B cell (primary cell): Measurements from ENCODE around the gene APOB. TPM values are rescaled to one million over a fixed set of nuclear protein-coding genes. Genes with fewer than 3 reads are reported as not detected.

Experiments used
- ATAC-seq: fragments of 200-7000 bp; cut with Tn5 transposase; one replicate; pipeline ENCODE4 v1.10.0; 2021; ENCODE audit warnings: low read depth, mild to moderate bottlenecking, moderate number of reproducible peaks, moderate library complexity
- CTCF ChIA-PET: fragments of 350-600 bp; sonication (Branson Sonifier 250); formaldehyde crosslinking; loops from one replicate; lab custom pipeline; 2021; ENCODE audit warnings: antibody characterized with exemption, inconsistent platforms; lab: Charles Lee
- POLR2A ChIA-PET: fragments of 350-600 bp; sonication (Branson Sonifier 250); formaldehyde crosslinking; loops from one replicate; lab custom pipeline; 2021; ENCODE audit warnings: antibody characterized with exemption; lab: Charles Lee
- DNase-seq: peaks from one replicate; pipeline ENCODE4 v3.0.0; 2013
- H2AFZ ChIP-seq: 2 replicates; pipeline ENCODE4 v1.6.1; 2012; ENCODE audit warnings: mild to moderate bottlenecking, low read depth, low read length; ENCODE audit not compliant: insufficient read depth, poor library complexity, severe bottlenecking
- H3K27ac ChIP-seq, 2 donors: 1 replicate in 1 of 2; 2 replicates in 1 of 2; pipeline ENCODE4 v1.5.1; 2012 to 2013; ENCODE audit warnings: low read length in 2 of 2, mild to moderate bottlenecking in 2 of 2, moderate library complexity in 1 of 2
- H3K27me3 ChIP-seq, 4 experiments: fragments of 200-600 bp in 1 of 4; sonication (generic) in 1 of 4; replicated peaks in 1 of 4; 1 replicate in 2 of 4; 2 replicates in 2 of 4; pipeline versions ENCODE4 v1.6.1 to v1.7.0; 2013 to 2016; ENCODE audit warnings: low read length in 3 of 4, mild to moderate bottlenecking in 2 of 4, mixed read lengths in 1 of 4, moderate library complexity in 1 of 4; ENCODE audit not compliant: insufficient read depth in 4 of 4, control insufficient read depth in 3 of 4; ENCODE audit errors: control extremely low read depth in 1 of 4
- H3K36me3 ChIP-seq, 2 experiments: replicated peaks in 1 of 2; 1 replicate in 1 of 2; 2 replicates in 1 of 2; pipeline versions ENCODE4 v1.6.1 to v1.7.1; 2013; ENCODE audit warnings: low read length in 1 of 2; ENCODE audit not compliant: insufficient read depth in 2 of 2, control insufficient read depth in 1 of 2; ENCODE audit errors: control extremely low read depth in 1 of 2, extremely low read depth in 1 of 2
- H3K4me1 ChIP-seq, 2 donors: fragments of 200-600 bp in 1 of 2; sonication (generic) in 1 of 2; 1 replicate in 1 of 2; 2 replicates in 1 of 2; pipeline versions ENCODE4 v1.5.1 to v1.6.1; 2013 to 2017; ENCODE audit warnings: low read length in 2 of 2; ENCODE audit not compliant: control insufficient read depth in 2 of 2, insufficient read depth in 2 of 2
- H3K4me2 ChIP-seq: replicated peaks from 2 replicates; pipeline ENCODE3; 2012; ENCODE audit warnings: mild to moderate bottlenecking, low read depth, low read length; ENCODE audit not compliant: poor library complexity, severe bottlenecking
- H3K4me3 ChIP-seq, 5 experiments: fragments of 200-600 bp in 1 of 5; sonication (generic) in 1 of 5; 1 replicate in 3 of 5; 2 replicates in 2 of 5; pipeline versions ENCODE4 v1.5.1 to v1.7.0; 2011 to 2016; ENCODE audit warnings: low read length in 4 of 5, mild to moderate bottlenecking in 4 of 5, low read depth in 2 of 5, control low read depth in 1 of 5, moderate library complexity in 1 of 5; ENCODE audit not compliant: insufficient read depth in 1 of 5; ENCODE audit errors: control extremely low read depth in 1 of 5, extremely low read depth in 1 of 5
- H3K79me2 ChIP-seq: fragments of 200-600 bp; sonication (generic); one replicate; pipeline ENCODE4 v1.6.0; 2016; ENCODE audit warnings: low read length; ENCODE audit not compliant: control insufficient read depth, insufficient read depth
- H3K9ac ChIP-seq: fragments of 200-600 bp; sonication (generic); 2 replicates; pipeline ENCODE4 v1.6.1; 2017; ENCODE audit warnings: mild to moderate bottlenecking, low read length, moderate library complexity
- H3K9me3 ChIP-seq, 3 donors: one replicate each; pipeline versions ENCODE4 v1.6.1 to v1.7.1; 2013; ENCODE audit warnings: low read length in 2 of 3; ENCODE audit not compliant: control insufficient read depth in 2 of 3, insufficient read depth in 1 of 3; ENCODE audit errors: control extremely low read depth in 1 of 3
- H4K20me1 ChIP-seq: 2 replicates; pipeline ENCODE4 v1.6.0; 2012; ENCODE audit warnings: mild to moderate bottlenecking, low read length; ENCODE audit not compliant: insufficient read depth, control insufficient read depth, poor library complexity, severe bottlenecking
- H3K27ac Mint-ChIP-seq: one replicate; pipeline ENCODE4 v1.8.0; 2021; ENCODE audit warnings: mixed read lengths
- H3K27me3 Mint-ChIP-seq: one replicate; pipeline ENCODE4 v1.8.0; 2021; ENCODE audit warnings: mixed read lengths
- H3K4me1 Mint-ChIP-seq: one replicate; pipeline ENCODE4 v1.8.0; 2021; ENCODE audit warnings: mixed read lengths
- H3K4me3 Mint-ChIP-seq: one replicate; pipeline ENCODE4 v1.8.0; 2021; ENCODE audit warnings: mixed read lengths
- H3K9me3 Mint-ChIP-seq: one replicate; pipeline ENCODE4 v1.8.0; 2022; ENCODE audit warnings: mixed read lengths; ENCODE audit not compliant: insufficient read depth
- CTCF ChIP-seq: fragments of 200-600 bp; IDR thresholded peaks from one replicate; pipeline ENCODE4 v1.8.0; 2022; ENCODE audit warnings: antibody characterized with exemption, mild to moderate bottlenecking
- EZH2 ChIP-seq: IDR thresholded peaks from 2 replicates; pipeline ENCODE4 v1.6.1; 2012; ENCODE audit warnings: borderline replicate concordance, low read depth, mild to moderate bottlenecking, moderate library complexity, low read length; ENCODE audit not compliant: insufficient read depth, poor library complexity, severe bottlenecking
- WGBS: methylation state at CpG from one replicate; pipeline ENCODE4 v1.1.5; 2013; ENCODE audit warnings: missing lambda C conversion rate; ENCODE audit not compliant: insufficient coverage; 5-methylcytosine and 5-hydroxymethylcytosine counted together
- intact Hi-C: fragments of 100-400 bp; cut with micrococcal nuclease; formaldehyde crosslinking; loops from one replicate; pipeline ENCODE4 v1.10.0; 2022
- polyA plus RNA-seq: library from polyadenylated mRNA; depleted of rRNA; stranded (reverse); fragments of >200 nt; gene quantifications from 2 replicates; pipeline ENCODE4 v1.2.3, GENCODE V29; 2012
- total RNA-seq, 2 donors: library from RNA; stranded (reverse); fragments of 120-200 nt in 1 of 2; gene quantifications; 1 replicate in 1 of 2; 2 replicates in 1 of 2; pipeline versions ENCODE4 v1.2.3 to v1.2.4, GENCODE V29; 2013 to 2022

The APOB gene
- total and polyA plus RNA-seq, 2 donors (not counting 1 experiment from before 2014, with no cell fraction given): not detected

- intact Hi-C loops: no loop called here
- DNase-seq: no peak
- Histone ChIP-seq H3K27me3 (peaks cover 0 to 2% (median under 1%) of the 10 kb centered on the region in 4 experiments), H3K4me3 (no peak overlapping the region), H3K36me3 (no peaks in the 10 kb centered on the region), H3K4me2 (no peak overlapping the region), H3K4me1 (no peaks in the 10 kb centered on the region), H3K27ac (no peak overlapping the region), H3K9ac (no peak overlapping the region), H3K9me3 (no peaks in the 10 kb centered on the region), H3K79me2 (no peaks in the 10 kb centered on the region), H4K20me1 (no peaks in the 10 kb centered on the region), H2AFZ (no peak overlapping the region)
- TF ChIP-seq EZH2: no peak
- TF ChIP-seq CTCF: no peak
- Mint-ChIP-seq H3K27ac (no peak overlapping the region), H3K4me3 (no peak overlapping the region), H3K27me3 (peaks cover 20% of the 10 kb centered on the region), H3K9me3 (no peaks in the 10 kb centered on the region), H3K4me1 (no peaks in the 10 kb centered on the region)
- CTCF ChIA-PET: no interaction called here
- ATAC-seq: no peak
- POLR2A ChIA-PET: no interaction called here
- 100% methylated on average over 2 of the region's 4 CpGs for WGBS
Measured at GRCh38 chr2:21023419-21024181, 20.3 kb downstream of the APOB start.

DNA sequence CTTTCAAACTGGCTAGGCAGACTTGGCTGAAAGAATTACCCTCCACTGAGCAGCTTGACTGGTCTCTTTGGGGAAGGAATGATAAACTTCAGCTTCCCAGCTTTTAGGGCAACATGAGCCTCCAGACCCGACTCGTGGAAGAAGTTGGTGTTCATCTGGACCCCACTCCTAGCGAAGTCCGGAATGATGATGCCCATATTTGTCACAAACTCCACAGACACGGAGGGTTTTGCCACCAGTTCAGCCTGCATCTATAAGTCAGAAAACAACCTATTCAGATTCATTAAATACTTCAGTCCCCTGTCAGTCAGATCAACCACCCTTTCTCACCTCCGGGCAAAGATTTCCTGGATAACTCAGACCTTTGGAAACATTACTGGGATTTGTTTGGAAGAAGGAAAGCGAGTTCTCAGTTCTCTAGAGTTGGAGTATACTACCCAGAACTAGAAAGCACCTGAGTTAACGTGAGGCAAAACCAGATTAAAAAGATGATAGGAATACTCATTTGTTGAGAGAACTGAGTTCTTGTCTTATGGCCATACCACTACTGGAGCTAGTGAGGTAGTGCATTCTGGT is 21.0 kb downstream of the APOB start:
- no peak for ATAC-seq
- H3K27me3 Mint-ChIP-seq: peaks cover 21% of the 10 kb centered on the region
- no peaks in the 10 kb centered on the region for H3K36me3 ChIP-seq
- ChIA-PET POLR2A (no interaction called here), CTCF (no interaction called here)
- no peak for DNase-seq
- H3K9me3 ChIP-seq: no peaks in the 10 kb centered on the region
- H3K4me3 ChIP-seq: no peak overlapping the region
- H3K27ac Mint-ChIP-seq: no peak overlapping the region
- no peaks in the 10 kb centered on the region for H3K4me1 ChIP-seq
- H3K9ac ChIP-seq: no peak overlapping the region
- no peaks in the 10 kb centered on the region for H3K9me3 Mint-ChIP-seq
- no peak overlapping the region for H3K4me2 ChIP-seq
- WGBS: 93% methylated on average over 6 of the region's 8 CpGs
- no peaks in the 10 kb centered on the region for H3K79me2 ChIP-seq
- no peak overlapping the region for H2AFZ ChIP-seq
- H3K27me3 ChIP-seq: peaks cover 0 to 2% (median under 1%) of the 10 kb centered on the region in 4 experiments
- intact Hi-C loops: no loop called here
- H3K4me1 Mint-ChIP-seq: no peaks in the 10 kb centered on the region
- no peak overlapping the region for H3K4me3 Mint-ChIP-seq
- H4K20me1 ChIP-seq: no peaks in the 10 kb centered on the region
- no peak overlapping the region for H3K27ac ChIP-seq
- TF ChIP-seq EZH2 (no peak), CTCF (no peak)
